Measurements from ENCODE around the gene INHBC.

DNA sequence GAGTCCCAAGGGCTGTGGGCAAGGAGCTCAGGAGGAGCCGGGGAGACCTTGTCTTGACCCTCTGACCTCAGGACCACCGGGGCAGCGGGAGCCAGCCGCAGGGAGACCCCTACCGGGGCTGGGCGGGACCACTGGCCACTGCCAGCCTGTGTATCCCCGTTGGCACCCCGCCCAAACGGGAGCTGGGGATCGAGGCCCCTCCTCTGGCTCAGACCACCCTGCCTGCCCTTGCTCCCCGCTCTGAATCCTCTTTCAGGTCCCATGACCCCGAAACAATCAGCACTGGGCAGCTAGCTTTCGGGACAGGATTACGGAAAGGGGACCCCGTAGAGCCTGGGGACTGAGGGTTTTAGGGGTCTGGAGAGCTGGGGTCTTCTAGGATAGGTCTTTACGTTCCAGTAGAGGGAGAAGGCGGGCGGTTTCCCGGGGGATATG, 26.3 kb downstream of the INHBC start:
- no peak for TF ChIP-seq CTCF (IDR thresholded peaks at IDR 0.05)
- no peak for TF ChIP-seq TCF7L2 (IDR thresholded peaks at IDR 0.05; ENCODE audit: low read depth, low read length)
